Measurements from ENCODE around the gene KLHL25.

KLHL25 gene

GRCh38 chr15:85762039-85762755 lies 32.5 kb downstream of the KLHL25 start:
- DNase-seq (ENCODE audit: low read depth, low spot score) = no peak
- no peak overlapping the region for H3K27ac ChIP-seq
- H3K4me3 ChIP-seq = no peak overlapping the region
- H3K36me3 ChIP-seq (ENCODE audit: insufficient read depth, low read length) = no peaks in the 10 kb centered on the region
- TF ChIP-seq EZH2 (IDR thresholded peaks at IDR 0.05) (no peak), POLR2AphosphoS5 (IDR thresholded peaks at IDR 0.05; ENCODE audit: borderline replicate concordance, low read depth, low read length) (no peak), FOXP2 (optimal IDR thresholded peaks at IDR 0.05; ENCODE audit: control extremely low read depth, extremely low read length, insufficient read depth) (no peak)
- no peak overlapping the region for H3K9ac ChIP-seq (ENCODE audit: insufficient read length)
- no peaks in the 10 kb centered on the region for H3K9me3 ChIP-seq (ENCODE audit: low read depth, low read length)

- Histone ChIP-seq H3K27ac (no peak overlapping the region), H3K4me3 (no peak overlapping the region), H3K9me3 (ENCODE audit: low read depth, low read length) (no peaks in the 10 kb centered on the region), H3K36me3 (ENCODE audit: insufficient read depth, low read length) (no peaks in the 10 kb centered on the region), H3K9ac (ENCODE audit: insufficient read length) (no peak overlapping the region)
- no peak for DNase-seq (ENCODE audit: low read depth, low spot score)
- no peak for TF ChIP-seq EZH2 (IDR thresholded peaks at IDR 0.05)
- no peak for TF ChIP-seq POLR2AphosphoS5 (IDR thresholded peaks at IDR 0.05; ENCODE audit: borderline replicate concordance, low read depth, low read length)
- TF ChIP-seq FOXP2 (optimal IDR thresholded peaks at IDR 0.05; ENCODE audit: control extremely low read depth, extremely low read length, insufficient read depth) = no peak
Observed at GRCh38 chr15:85761635-85762034, 33.1 kb downstream of the KLHL25 start.

DNA sequence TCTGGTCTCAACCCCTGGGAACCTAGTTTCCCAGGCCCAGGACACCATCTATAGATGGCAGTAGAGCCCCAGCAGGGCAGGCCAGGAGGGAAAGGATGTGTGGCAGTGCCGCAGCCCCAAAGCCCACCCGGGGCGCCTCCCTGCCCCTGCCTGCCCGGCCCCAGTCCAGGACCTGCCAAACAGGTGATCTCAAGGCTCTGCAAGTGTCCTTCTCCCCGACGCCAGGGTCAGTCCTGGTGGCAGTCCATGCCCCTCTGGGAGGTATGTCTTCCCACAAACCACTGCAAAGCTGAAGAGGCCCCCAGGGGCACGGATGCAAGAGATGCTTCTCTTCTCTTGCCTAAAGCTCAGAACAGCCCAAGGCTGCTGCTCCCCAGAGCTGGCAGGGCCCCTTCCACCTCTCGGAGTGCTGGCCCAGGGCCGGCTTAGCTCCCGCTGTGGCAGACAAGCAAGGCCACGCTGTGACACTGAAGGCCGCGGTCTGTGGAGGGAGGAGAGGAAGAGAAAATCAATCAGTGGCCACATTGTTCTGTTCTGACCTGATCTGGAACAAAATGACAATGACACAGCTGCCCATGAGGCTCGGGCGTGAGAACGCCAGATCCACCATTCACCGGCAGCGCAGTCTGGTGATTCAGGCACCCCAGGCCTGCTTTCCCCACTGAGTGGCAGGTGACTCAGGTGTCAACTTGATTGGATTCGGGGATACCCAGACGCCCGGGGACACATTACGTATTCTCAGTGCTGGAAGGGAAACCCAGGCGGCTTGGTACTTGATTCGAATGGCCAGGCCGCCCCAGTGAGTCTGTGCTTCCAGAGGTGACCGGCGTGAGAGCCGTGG lies 34.0 kb downstream of the KLHL25 start:
- DNase-seq (ENCODE audit: low read depth, low spot score) = no peak
- no peak overlapping the region for H3K27ac ChIP-seq
- H3K9ac ChIP-seq (ENCODE audit: insufficient read length) = no peak overlapping the region
- no peak for TF ChIP-seq FOXP2 (optimal IDR thresholded peaks at IDR 0.05; ENCODE audit: control extremely low read depth, extremely low read length, insufficient read depth)
- TF ChIP-seq POLR2AphosphoS5 (IDR thresholded peaks at IDR 0.05; ENCODE audit: borderline replicate concordance, low read depth, low read length) = no peak
- no peaks in the 10 kb centered on the region for H3K9me3 ChIP-seq (ENCODE audit: low read depth, low read length)
- H3K4me3 ChIP-seq = no peak overlapping the region
- no peaks in the 10 kb centered on the region for H3K36me3 ChIP-seq (ENCODE audit: insufficient read depth, low read length)

DNA sequence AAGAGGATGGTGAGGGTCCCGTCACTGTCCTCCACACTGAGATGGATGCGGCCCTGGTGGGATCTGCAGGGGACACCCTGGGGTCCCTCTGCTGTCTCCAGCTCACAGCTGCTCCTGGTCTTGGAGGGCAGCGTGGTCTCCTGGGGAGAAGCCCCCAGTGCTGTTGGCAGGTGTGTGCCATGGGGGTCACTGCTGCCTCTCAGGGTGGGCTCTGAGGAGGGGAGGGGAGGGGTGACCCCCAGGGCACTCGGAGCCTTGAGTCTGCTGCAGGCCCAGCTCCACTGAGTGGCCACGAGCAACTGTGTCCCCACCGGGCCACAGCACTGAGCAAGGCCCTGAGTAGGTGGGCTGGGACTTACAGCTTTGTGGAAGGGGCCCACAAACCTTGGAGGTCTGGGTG lies 34.7 kb downstream of the KLHL25 start:
- no peak for TF ChIP-seq FOXP2 (optimal IDR thresholded peaks at IDR 0.05; ENCODE audit: control extremely low read depth, extremely low read length, insufficient read depth)
- TF ChIP-seq EZH2 (IDR thresholded peaks at IDR 0.05) = no peak
- TF ChIP-seq POLR2AphosphoS5 (IDR thresholded peaks at IDR 0.05; ENCODE audit: borderline replicate concordance, low read depth, low read length) = no peak
- Histone ChIP-seq H3K36me3 (ENCODE audit: insufficient read depth, low read length) (no peaks in the 10 kb centered on the region), H3K9me3 (ENCODE audit: low read depth, low read length) (no peaks in the 10 kb centered on the region), H3K4me3 (no peak overlapping the region), H3K27ac (no peak overlapping the region), H3K9ac (ENCODE audit: insufficient read length) (no peak overlapping the region)
- no peak for DNase-seq (ENCODE audit: low read depth, low spot score)

GRCh38 chr15:85759376-85759775 lies 35.3 kb downstream of the KLHL25 start:
- Histone ChIP-seq H3K9ac (ENCODE audit: insufficient read length) (no peak overlapping the region), H3K9me3 (ENCODE audit: low read depth, low read length) (no peaks in the 10 kb centered on the region), H3K36me3 (ENCODE audit: insufficient read depth, low read length) (no peaks in the 10 kb centered on the region), H3K4me3 (no peak overlapping the region), H3K27ac (no peak overlapping the region)
- TF ChIP-seq EZH2 (IDR thresholded peaks at IDR 0.05) (no peak), FOXP2 (optimal IDR thresholded peaks at IDR 0.05; ENCODE audit: control extremely low read depth, extremely low read length, insufficient read depth) (no peak), POLR2AphosphoS5 (IDR thresholded peaks at IDR 0.05; ENCODE audit: borderline replicate concordance, low read depth, low read length) (no peak)
- no peak for DNase-seq (ENCODE audit: low read depth, low spot score)

- no peak for DNase-seq (ENCODE audit: low read depth, low spot score)
- TF ChIP-seq FOXP2 (optimal IDR thresholded peaks at IDR 0.05; ENCODE audit: control extremely low read depth, extremely low read length, insufficient read depth) (no peak), EZH2 (IDR thresholded peaks at IDR 0.05) (no peak), POLR2AphosphoS5 (IDR thresholded peaks at IDR 0.05; ENCODE audit: borderline replicate concordance, low read depth, low read length) (no peak)
- Histone ChIP-seq H3K27ac (no peak overlapping the region), H3K9ac (ENCODE audit: insufficient read length) (no peak overlapping the region), H3K9me3 (ENCODE audit: low read depth, low read length) (no peaks in the 10 kb centered on the region), H3K36me3 (ENCODE audit: insufficient read depth, low read length) (no peaks in the 10 kb centered on the region), H3K4me3 (no peak overlapping the region)
Observed at GRCh38 chr15:85758655-85758978, 36.1 kb downstream of the KLHL25 start.

GRCh38 chr15:85757939-85758654 lies 36.6 kb downstream of the KLHL25 start:
- no peak for TF ChIP-seq FOXP2 (optimal IDR thresholded peaks at IDR 0.05; ENCODE audit: control extremely low read depth, extremely low read length, insufficient read depth)
- no peak for TF ChIP-seq EZH2 (IDR thresholded peaks at IDR 0.05)
- Histone ChIP-seq H3K9me3 (ENCODE audit: low read depth, low read length) (no peaks in the 10 kb centered on the region), H3K36me3 (ENCODE audit: insufficient read depth, low read length) (no peaks in the 10 kb centered on the region), H3K9ac (ENCODE audit: insufficient read length) (no peak overlapping the region), H3K4me3 (no peak overlapping the region), H3K27ac (no peak overlapping the region)
- DNase-seq (ENCODE audit: low read depth, low spot score) = no peak
